Endothelial cell (in vitro differentiated cells): ENCODE data around the gene SNN. TPM values are rescaled to one million over a fixed set of nuclear protein-coding genes. Genes with fewer than 3 reads are reported as not detected.

Experiments used
- DNase-seq: peaks from one replicate; pipeline ENCODE4 v3.0.0; 2021; ENCODE audit warnings: low spot score
- H3K27ac Mint-ChIP-seq: one replicate; pipeline ENCODE4 v1.8.0; 2021; ENCODE audit warnings: mixed read lengths, inconsistent platforms; ENCODE audit not compliant: unreplicated experiment
- H3K27me3 Mint-ChIP-seq: one replicate; pipeline ENCODE4 v1.8.0; 2021; ENCODE audit warnings: mild to moderate bottlenecking, moderate library complexity, mixed read lengths, inconsistent platforms; ENCODE audit not compliant: unreplicated experiment
- H3K36me3 Mint-ChIP-seq: one replicate; pipeline ENCODE4 v1.8.0; 2021; ENCODE audit warnings: mild to moderate bottlenecking, low read depth, mixed read lengths, inconsistent platforms; ENCODE audit not compliant: unreplicated experiment
- H3K4me1 Mint-ChIP-seq: one replicate; pipeline ENCODE4 v1.8.0; 2021; ENCODE audit warnings: mild to moderate bottlenecking, mixed read lengths, inconsistent platforms; ENCODE audit not compliant: unreplicated experiment
- H3K4me3 Mint-ChIP-seq: one replicate; pipeline ENCODE4 v1.8.0; 2021; ENCODE audit warnings: mild to moderate bottlenecking, mixed read lengths, inconsistent platforms; ENCODE audit not compliant: unreplicated experiment
- H3K9me3 Mint-ChIP-seq: one replicate; pipeline ENCODE4 v1.8.0; 2021; ENCODE audit warnings: mixed read lengths, inconsistent platforms; ENCODE audit not compliant: unreplicated experiment
- total RNA-seq: library from RNA; stranded (reverse); fragmentation: NEBNext Ultra II Directional; extraction: Animal tissue kit (Norgen Biotek cat#: 25700); gene quantifications from one replicate; pipeline ENCODE4 v1.2.1, GENCODE V29; 2021; ENCODE audit not compliant: unreplicated experiment
- TF ChIP-seq, protein P1 (sequence below): fragments of 200-600 bp; sonication (generic); IDR thresholded peaks from one replicate; pipeline ENCODE4 v1.5.0; 2021; ENCODE audit warnings: antibody characterized with exemption; ENCODE audit not compliant: unreplicated experiment

SNN gene
- total RNA-seq, 1 donor from 2014 or later = 163 TPM

DNA sequence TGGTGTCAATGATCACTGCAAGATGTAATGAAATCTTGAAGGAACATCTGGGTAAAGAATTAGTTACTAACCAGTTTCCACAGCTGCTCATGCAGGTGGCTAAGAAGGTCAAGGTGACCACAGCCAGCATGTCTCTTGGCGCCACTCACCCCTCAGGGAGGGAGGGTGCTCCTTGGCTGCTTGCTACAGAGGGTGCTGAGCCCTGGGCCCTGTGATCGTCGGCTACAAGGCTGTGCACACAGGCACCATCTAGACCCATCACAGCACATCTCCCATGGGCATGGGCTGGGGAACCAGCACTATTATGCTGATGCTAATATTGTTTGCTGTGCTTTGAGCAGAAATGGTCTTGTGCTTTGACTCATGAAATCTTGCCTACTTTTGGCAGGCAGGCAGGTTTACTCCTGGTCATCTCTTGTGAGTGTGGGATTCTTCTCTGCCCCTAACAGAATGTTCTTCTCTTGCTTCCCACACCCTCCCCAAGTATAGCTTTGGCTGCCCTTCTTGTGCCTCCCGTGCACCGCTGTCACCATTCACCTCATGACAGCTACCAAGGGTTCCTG lies 38.0 kb downstream of the SNN start:
- H3K4me1 Mint-ChIP-seq = no peaks in the 10 kb centered on the region
- DNase-seq = no peak
- TF ChIP-seq, protein P1, sequence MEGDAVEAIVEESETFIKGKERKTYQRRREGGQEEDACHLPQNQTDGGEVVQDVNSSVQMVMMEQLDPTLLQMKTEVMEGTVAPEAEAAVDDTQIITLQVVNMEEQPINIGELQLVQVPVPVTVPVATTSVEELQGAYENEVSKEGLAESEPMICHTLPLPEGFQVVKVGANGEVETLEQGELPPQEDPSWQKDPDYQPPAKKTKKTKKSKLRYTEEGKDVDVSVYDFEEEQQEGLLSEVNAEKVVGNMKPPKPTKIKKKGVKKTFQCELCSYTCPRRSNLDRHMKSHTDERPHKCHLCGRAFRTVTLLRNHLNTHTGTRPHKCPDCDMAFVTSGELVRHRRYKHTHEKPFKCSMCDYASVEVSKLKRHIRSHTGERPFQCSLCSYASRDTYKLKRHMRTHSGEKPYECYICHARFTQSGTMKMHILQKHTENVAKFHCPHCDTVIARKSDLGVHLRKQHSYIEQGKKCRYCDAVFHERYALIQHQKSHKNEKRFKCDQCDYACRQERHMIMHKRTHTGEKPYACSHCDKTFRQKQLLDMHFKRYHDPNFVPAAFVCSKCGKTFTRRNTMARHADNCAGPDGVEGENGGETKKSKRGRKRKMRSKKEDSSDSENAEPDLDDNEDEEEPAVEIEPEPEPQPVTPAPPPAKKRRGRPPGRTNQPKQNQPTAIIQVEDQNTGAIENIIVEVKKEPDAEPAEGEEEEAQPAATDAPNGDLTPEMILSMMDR = no peak
- H3K9me3 Mint-ChIP-seq = no peaks in the 10 kb centered on the region
- H3K27ac Mint-ChIP-seq = no peak overlapping the region
- no peaks in the 10 kb centered on the region for H3K36me3 Mint-ChIP-seq
- no peak overlapping the region for H3K4me3 Mint-ChIP-seq
- H3K27me3 Mint-ChIP-seq = no peaks in the 10 kb centered on the region

DNA sequence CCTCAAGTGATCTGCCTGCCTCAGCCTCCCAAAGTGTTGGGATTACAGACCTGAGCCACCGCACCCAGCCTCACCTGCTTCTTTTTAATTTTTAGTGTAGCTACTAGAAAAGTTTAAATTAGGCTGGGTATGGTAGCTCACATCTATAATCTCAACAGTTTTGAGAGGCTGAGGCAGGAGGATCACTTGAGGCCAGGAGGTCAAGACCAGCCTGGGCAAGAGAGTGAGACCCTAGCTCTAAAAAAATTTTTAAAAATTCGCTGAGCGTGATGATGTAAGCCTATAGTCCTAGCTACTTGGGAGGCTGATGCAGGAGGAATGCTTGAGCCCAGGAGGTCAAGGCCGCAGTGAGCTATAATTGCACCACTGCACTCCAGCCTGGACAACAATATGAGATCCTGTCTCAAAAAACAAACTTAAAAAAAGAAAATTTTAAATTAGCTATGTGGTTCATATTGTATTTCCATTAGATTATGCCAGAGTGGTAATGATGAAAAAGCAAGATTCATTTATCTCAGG lies 39.5 kb downstream of the SNN start:
- DNase-seq = no peak
- peaks cover 6% of the 10 kb centered on the region for H3K36me3 Mint-ChIP-seq
- H3K27me3 Mint-ChIP-seq = peaks cover 3% of the 10 kb centered on the region
- H3K4me3 Mint-ChIP-seq = no peak overlapping the region
- H3K27ac Mint-ChIP-seq = no peak overlapping the region
- TF ChIP-seq, protein P1 = no peak
- H3K9me3 Mint-ChIP-seq = no peaks in the 10 kb centered on the region
- H3K4me1 Mint-ChIP-seq = no peaks in the 10 kb centered on the region

DNA sequence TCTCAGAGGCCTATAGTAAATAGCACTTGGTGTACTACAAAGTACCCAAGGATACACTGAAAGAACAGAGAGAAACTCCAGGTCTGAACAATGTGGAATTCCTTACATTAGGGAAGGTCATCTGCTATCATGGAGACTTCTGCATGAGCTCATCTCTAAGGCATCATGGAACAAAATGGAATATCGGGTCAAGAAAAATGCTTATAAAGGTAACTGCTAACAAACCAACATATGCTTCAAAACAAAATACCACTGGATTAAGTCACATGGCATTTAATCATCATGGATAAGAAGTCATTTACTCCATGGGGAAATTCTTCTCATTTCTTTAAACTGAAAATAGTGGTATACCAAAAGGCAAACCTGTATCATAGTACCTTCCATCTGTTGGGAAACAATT lies 40.2 kb downstream of the SNN start:
- TF ChIP-seq, protein P1 = no peak
- H3K4me3 Mint-ChIP-seq = no peak overlapping the region
- H3K27me3 Mint-ChIP-seq = peaks cover 3% of the 10 kb centered on the region
- H3K36me3 Mint-ChIP-seq = peaks cover 6% of the 10 kb centered on the region
- no peaks in the 10 kb centered on the region for H3K9me3 Mint-ChIP-seq
- no peaks in the 10 kb centered on the region for H3K4me1 Mint-ChIP-seq
- H3K27ac Mint-ChIP-seq = no peak overlapping the region
- no peak for DNase-seq

DNA sequence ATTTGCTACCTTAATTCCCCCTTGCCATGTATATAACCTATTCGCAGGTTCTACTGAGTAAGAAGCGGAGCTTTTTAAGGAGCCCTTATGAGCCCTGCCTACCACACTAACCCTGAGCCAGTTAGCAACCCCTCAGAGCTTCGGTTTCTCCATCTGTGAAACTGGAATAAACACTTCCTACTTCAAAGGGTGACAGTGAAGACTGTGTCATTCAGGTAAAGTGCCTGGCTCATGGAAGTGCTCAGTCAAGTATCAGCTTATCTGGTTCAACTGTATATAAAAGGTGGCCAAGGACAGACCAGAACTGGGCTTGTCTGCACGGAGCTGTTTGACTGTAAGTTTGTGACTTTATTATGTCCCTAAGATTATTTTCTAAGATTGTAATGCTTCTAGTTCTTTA lies 43.4 kb downstream of the SNN start:
- DNase-seq = no peak
- no peaks in the 10 kb centered on the region for H3K9me3 Mint-ChIP-seq
- H3K4me1 Mint-ChIP-seq = no peaks in the 10 kb centered on the region
- H3K4me3 Mint-ChIP-seq = no peak overlapping the region
- TF ChIP-seq, protein P1 = no peak
- H3K27ac Mint-ChIP-seq = no peak overlapping the region
- peaks cover 5% of the 10 kb centered on the region for H3K27me3 Mint-ChIP-seq
- peaks cover 6% of the 10 kb centered on the region for H3K36me3 Mint-ChIP-seq

DNA sequence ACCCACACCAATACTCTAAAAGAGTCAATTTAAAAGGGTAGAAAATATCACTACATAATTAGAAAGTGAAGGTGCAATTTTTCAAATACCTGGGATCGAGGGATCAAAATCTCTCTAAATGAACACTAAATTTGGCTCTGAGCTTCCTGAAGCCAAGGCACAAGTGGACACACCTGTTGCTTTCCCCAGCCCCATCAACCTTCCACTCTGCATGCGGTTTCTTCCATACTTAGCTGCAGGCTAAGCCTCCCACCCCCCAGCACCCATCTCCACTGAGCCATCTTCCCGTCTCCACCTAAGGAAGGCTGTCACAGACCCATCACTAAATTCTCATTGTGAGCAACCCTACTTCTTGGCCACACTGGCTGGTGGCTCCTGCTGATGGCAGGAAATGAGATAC lies 43.9 kb downstream of the SNN start:
- no peaks in the 10 kb centered on the region for H3K4me1 Mint-ChIP-seq
- H3K4me3 Mint-ChIP-seq = no peak overlapping the region
- H3K9me3 Mint-ChIP-seq = no peaks in the 10 kb centered on the region
- DNase-seq = no peak
- no peak overlapping the region for H3K27ac Mint-ChIP-seq
- peaks cover 5% of the 10 kb centered on the region for H3K27me3 Mint-ChIP-seq
- peaks cover 6% of the 10 kb centered on the region for H3K36me3 Mint-ChIP-seq
- TF ChIP-seq, protein P1 = no peak
